HepG2 (cell line): Measurements from ENCODE around the gene HCFC1. TPM values are rescaled to one million over a fixed set of nuclear protein-coding genes. Genes with fewer than 3 reads are reported as not detected.

ENCODE experiments used
- ATAC-seq: fragments of 200-7000 bp; cut with Tn5 transposase; 3 replicates; pipeline ENCODE4 v1.9.1; 2020; ENCODE audit warnings: mild to moderate bottlenecking, moderate library complexity
- BruUV-seq: library from RNA; stranded (reverse); fragments of 400-500 nt; replicated peaks from 2 replicates; lab custom pipeline; 2021; lab: Mats Ljungman, UMichigan
- CTCF ChIA-PET: fragments of 300-600 bp; formaldehyde crosslinking; extraction: SDS; loops from one replicate; lab custom pipeline; 2021; ENCODE audit warnings: low total read pairs, inconsistent platforms, low intra/inter-chr PET ratio; lab: Yijun Ruan, JAX
- POLR2A ChIA-PET: fragments of 350-600 bp; sonication (Branson Sonifier 250); formaldehyde crosslinking; loops from one replicate; lab custom pipeline; 2020; ENCODE audit warnings: antibody characterized with exemption, inconsistent platforms; lab: Yijun Ruan, JAX
- DNase-seq: peaks from one replicate; pipeline ENCODE4 v3.0.0-alpha.2; 2015; ENCODE audit warnings: low spot score
- FAIRE-seq: peaks from 3 replicates; lab custom pipeline; 2011; peaks lifted over from hg19 to GRCh38; lab: Jason Lieb, UNC
- H2AFZ ChIP-seq: one replicate; pipeline ENCODE4 v1.6.1; 2011; ENCODE audit warnings: low read length, inconsistent platforms
- H3K27ac ChIP-seq: fragments of 300-600 bp; 3 replicates; pipeline ENCODE4 v1.8.0; 2011; ENCODE audit warnings: mixed run types, mild to moderate bottlenecking, mixed read lengths, low read length, inconsistent platforms; ENCODE audit not compliant: insufficient read depth; ENCODE audit errors: extremely low read length
- H3K27me3 ChIP-seq, 2 experiments: fragments of 200-600 bp in 1 of 2; 2 replicates in 1 of 2; 3 replicates in 1 of 2; pipeline versions ENCODE4 v1.6.0 to v1.8.0; 2011; ENCODE audit warnings: low read length in 2 of 2, mild to moderate bottlenecking in 2 of 2, moderate library complexity in 2 of 2, inconsistent platforms in 1 of 2; ENCODE audit not compliant: insufficient read depth in 2 of 2, control insufficient read depth in 1 of 2
- H3K36me3 ChIP-seq, 2 experiments: fragments of 200-600 bp in 1 of 2; replicated peaks in 1 of 2; 2 replicates in 1 of 2; 3 replicates in 1 of 2; pipeline versions ENCODE4 v1.5.1 to v1.8.0; 2011; ENCODE audit warnings: low read length in 2 of 2, inconsistent platforms in 1 of 2; ENCODE audit not compliant: insufficient read depth in 2 of 2, control insufficient read depth in 1 of 2
- H3K4me1 ChIP-seq: 2 replicates; pipeline ENCODE4 v1.5.1; 2012; ENCODE audit warnings: low read length, inconsistent platforms; ENCODE audit not compliant: insufficient read depth
- H3K4me2 ChIP-seq: 2 replicates; pipeline ENCODE4 v1.6.0; 2011; ENCODE audit warnings: low read depth, low read length, inconsistent platforms
- H3K4me3 ChIP-seq, 3 experiments: fragments of 200-600 bp in 1 of 3; sonication (generic), shearing (Covaris generic) in 1 of 3; replicated peaks in 1 of 3; 2 replicates each; pipeline ENCODE4 v1.5.1; 2011 to 2016; ENCODE audit warnings: low read length in 3 of 3, inconsistent platforms in 2 of 3, low read depth in 2 of 3, mild to moderate bottlenecking in 2 of 3, control low read depth in 1 of 3, mixed read lengths in 1 of 3; ENCODE audit not compliant: insufficient read depth in 1 of 3
- H3K79me2 ChIP-seq: one replicate; pipeline ENCODE4 v1.6.1; 2011; ENCODE audit warnings: low read length, inconsistent platforms; ENCODE audit not compliant: insufficient read depth
- H3K9ac ChIP-seq: 2 replicates; pipeline ENCODE4 v1.6.0; 2011; ENCODE audit warnings: mild to moderate bottlenecking, low read depth, low read length, inconsistent platforms; ENCODE audit not compliant: insufficient read depth
- H3K9me3 ChIP-seq: 2 replicates; pipeline ENCODE4 v1.5.1; 2012; ENCODE audit warnings: mild to moderate bottlenecking, low read length
- H4K20me1 ChIP-seq: 2 replicates; pipeline ENCODE4 v1.6.0; 2011; ENCODE audit warnings: inconsistent platforms, mild to moderate bottlenecking, low read length, moderate library complexity; ENCODE audit not compliant: insufficient read depth
- AGO1 ChIP-seq: fragments of 200-400 bp; formaldehyde crosslinking; IDR thresholded peaks from 2 replicates; pipeline ENCODE4 v1.6.1; 2017; ENCODE audit warnings: mild to moderate bottlenecking, low read depth, low read length, moderate library complexity; ENCODE audit not compliant: poor library complexity, severe bottlenecking
- BRCA1 ChIP-seq: sonication (generic); formaldehyde crosslinking; IDR thresholded peaks from 2 replicates; pipeline ENCODE4 v1.4.0; 2020; ENCODE audit warnings: missing genetic modification reagents
- FOSL1 ChIP-seq: sonication (generic); formaldehyde crosslinking; IDR thresholded peaks from 2 replicates; pipeline ENCODE4 v1.9.0; 2021; ENCODE audit warnings: missing genetic modification reagents, borderline replicate concordance
- HNRNPL ChIP-seq: fragments of 200-400 bp; formaldehyde crosslinking; IDR thresholded peaks from 2 replicates; pipeline ENCODE4 v1.6.1; 2017; ENCODE audit warnings: mild to moderate bottlenecking, low read depth, low read length
- PLSCR1 ChIP-seq: sonication (generic); formaldehyde crosslinking; IDR thresholded peaks from 2 replicates; pipeline ENCODE4 v1.5.0; 2020; ENCODE audit warnings: missing genetic modification reagents, mild to moderate bottlenecking, borderline replicate concordance
- RFX3 ChIP-seq: IDR thresholded peaks from 2 replicates; pipeline ENCODE4 v1.6.1; 2016; ENCODE audit warnings: missing biosample characterization, missing genetic modification reagents
- TEAD2 ChIP-seq: sonication (generic); formaldehyde crosslinking; IDR thresholded peaks from 2 replicates; pipeline ENCODE4 v1.9.0; 2021; ENCODE audit warnings: missing genetic modification reagents
- TSC22D2 ChIP-seq: sonication (generic); formaldehyde crosslinking; IDR thresholded peaks from 2 replicates; pipeline ENCODE4 v1.5.1; 2020; ENCODE audit warnings: missing genetic modification reagents, mild to moderate bottlenecking, borderline replicate concordance
- ZBTB33 ChIP-seq: sonication (generic); formaldehyde crosslinking; IDR thresholded peaks from 2 replicates; pipeline ENCODE4 v1.4.0; 2020; ENCODE audit warnings: missing genetic modification reagents
- ZNF235 ChIP-seq: sonication (generic); formaldehyde crosslinking; IDR thresholded peaks from 2 replicates; pipeline ENCODE4 v1.8.1; 2023; ENCODE audit warnings: mild to moderate bottlenecking, missing genetic modification reagents, borderline replicate concordance
- ZNF282 ChIP-seq: fragments of 450-650 bp; IDR thresholded peaks from 2 replicates; pipeline ENCODE4 v1.6.1; 2018; ENCODE audit not compliant: partially characterized antibody
- ZNF343 ChIP-seq: sonication (generic); formaldehyde crosslinking; IDR thresholded peaks from 2 replicates; pipeline ENCODE4 v1.4.0; 2020; ENCODE audit warnings: mild to moderate bottlenecking, missing genetic modification reagents
- ZNF513 ChIP-seq: sonication (generic); formaldehyde crosslinking; conservative IDR thresholded peaks from 2 replicates; pipeline ENCODE4 v1.5.0; 2020; ENCODE audit warnings: missing genetic modification reagents
- WGBS: methylation state at CpG from one replicate; pipeline ENCODE4 v1.1.6; 2017; ENCODE audit warnings: low lambda C conversion rate; 5-methylcytosine and 5-hydroxymethylcytosine counted together
- in situ Hi-C: cut with HindIII; loops from 2 replicates; pipeline ENCODE4 v1.10.0; 2017; ENCODE audit warnings: low pct_unique_long_range_greater_than_20kb; ENCODE audit not compliant: extremely low pct_ligation_motif_present
- intact Hi-C: fragments of 100-400 bp; cut with micrococcal nuclease; formaldehyde crosslinking; loops from one replicate; pipeline ENCODE4 v1.10.0; 2022; ENCODE audit not compliant: unreplicated experiment
- polyA plus RNA-seq, 8 experiments: library from polyadenylated mRNA; depleted of rRNA in 3 of 8; stranded (reverse) in 7 of 8; unstranded in 1 of 8; fragments of >200 nt; fragmentation: Illumina TruSeq in 4 of 8; extraction: Trizol in 4 of 8; gene quantifications; 2 replicates each; pipeline versions ENCODE4 v1.2.1 to v1.2.3, GENCODE V29; 2011 to 2016; ENCODE audit warnings: low read depth in 4 of 8, missing spikeins in 1 of 8, mixed read lengths in 1 of 8; ENCODE audit not compliant: insufficient read depth in 1 of 8
- total RNA-seq, 5 experiments: library from RNA; depleted of rRNA; stranded (reverse); fragments of >200 nt; fragmentation: Illumina TruSeq; extraction: Trizol; gene quantifications; 2 replicates each; pipeline ENCODE4 v1.2.3, GENCODE V29; 2016; ENCODE audit warnings: low read depth in 1 of 5

The HCFC1 gene
- total and polyA plus RNA-seq, 2 of the 13 experiments (the other 11 are each of a cell fraction or from before 2014, with no cell fraction given): 5.8 to 17.8 TPM

GRCh38 chrX:153948847-153949805 is 22.5 kb downstream of the HCFC1 start:
- WGBS: 88% methylated on average over 15 of the region's 30 CpGs
- Histone ChIP-seq H3K9me3 (no peaks in the 10 kb centered on the region), H2AFZ (no peak overlapping the region), H3K4me2 (no peak overlapping the region), H4K20me1 (no peaks in the 10 kb centered on the region), H3K27me3 (no peaks in the 10 kb centered on the region), H3K27ac (peak overlapping the region; percentile 72), H3K4me3 (no peak overlapping the region), H3K36me3 (peaks cover 10 to 33% of the 10 kb centered on the region in 2 experiments; a peak in 4 of 5 replicates), H3K79me2 (no peaks in the 10 kb centered on the region), H3K4me1 (peaks cover 47% of the 10 kb centered on the region), H3K9ac (no peak overlapping the region)
- intact Hi-C loops (loop anchor here (10.0 kb wide), 1 partner anchor 184 kb away; the partner anchor contains the start of gene PLXNB3), in situ Hi-C loops (no loop called here)
- FAIRE-seq (no peak), DNase-seq (no peak), ATAC-seq (no peak)
- ChIA-PET CTCF (interaction anchor here (3.6 kb wide), 1 partner anchor 25 kb away, joined by 29 read pairs; no protein-coding TSS in a partner anchor), POLR2A (interaction anchor here (2.1 to 5.8 kb wide), 3 partner anchors 21 to 185 kb away, joined by 6 to 82 read pairs (median 9); partner anchors contain the start of gene PLXNB3)
- TF ChIP-seq AGO1 (peak; percentile 12), PLSCR1 (no peak), ZNF235 (CRISPR knock-in tag) (no peak), ZBTB33 (0 out of 2 replicates have a peak, but pooled peaks have one; percentile 18), HNRNPL (0 out of 2 replicates have a peak, but pooled peaks have one; percentile 31), BRCA1 (CRISPR knock-in tag) (no peak), ZNF282 (no peak), TSC22D2 (CRISPR knock-in tag) (no peak), TEAD2 (CRISPR knock-in tag) (no peak), FOSL1 (CRISPR knock-in tag) (no peak), ZNF343 (CRISPR knock-in tag) (no peak), RFX3 (CRISPR knock-in tag) (no peak), ZNF513 (no peak)
- no TSS peak for BruUV-seq
